Suppressor macrophage (primary cell): ENCODE data around the gene ANKRD44.
"Not testable (repeated sequence)": the region's sequence is repeated elsewhere in the genome, so short reads cannot be mapped to it uniquely, and the experiment has no call there.

ENCODE experiments used
- DNase-seq, 4 experiments: peaks; one replicate each; pipeline ENCODE4 v3.0.0-alpha.2; 2020 to 2022

The ANKRD44 gene

DNA sequence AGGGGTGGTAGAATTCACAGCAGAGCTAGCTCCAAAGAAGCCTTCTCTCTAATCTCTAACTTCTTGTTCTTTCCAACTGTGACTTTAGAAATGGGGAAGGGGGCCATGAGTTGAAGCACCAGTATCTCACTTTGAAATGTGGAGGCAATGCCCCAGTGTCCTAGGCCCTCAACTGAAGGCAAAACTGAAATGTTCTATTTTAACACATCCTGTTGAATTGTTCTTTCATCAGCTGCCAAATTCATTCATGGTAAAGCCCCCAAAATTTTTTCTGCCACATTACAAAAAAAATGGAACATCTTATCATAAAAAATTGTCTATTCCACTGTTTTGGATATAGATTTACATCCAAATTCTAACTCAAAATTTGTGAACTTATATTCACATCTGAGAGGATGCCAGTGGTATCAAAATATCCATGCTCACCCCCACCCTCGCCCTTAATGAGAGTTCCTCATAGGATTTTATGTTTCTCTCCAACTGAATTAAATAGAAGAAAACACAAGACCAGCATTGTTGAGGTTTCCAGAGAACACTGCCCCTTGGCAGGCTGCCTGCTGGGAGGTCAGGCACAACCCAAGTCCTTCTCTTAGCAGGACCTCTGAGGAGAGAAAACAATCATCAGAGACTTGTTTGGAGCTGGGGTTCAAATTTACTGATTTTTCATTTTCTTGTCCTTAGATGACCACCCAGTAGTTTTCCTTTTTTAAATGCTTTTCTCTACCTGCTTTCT lies 236.7 kb downstream of the ANKRD44 start:
- no peak for DNase-seq

DNA sequence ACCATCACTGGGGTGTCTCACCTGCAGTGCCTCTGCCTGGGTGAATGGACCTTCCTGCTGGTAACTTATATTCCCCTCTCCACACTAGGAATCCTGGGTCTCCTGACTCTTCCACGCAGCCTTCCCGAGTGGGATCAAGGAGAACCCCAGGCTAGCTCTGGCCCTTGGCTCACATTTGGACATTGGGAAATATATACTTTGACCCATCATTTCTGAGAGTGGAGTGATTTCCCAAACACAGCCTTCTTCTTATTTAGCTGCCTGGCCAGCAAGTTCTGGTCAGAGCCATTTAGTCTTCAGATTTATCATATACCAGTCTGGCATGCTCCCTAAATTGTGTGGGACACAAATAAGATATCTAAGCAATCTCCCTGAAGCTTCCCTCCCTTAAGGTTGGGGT lies 237.3 kb downstream of the ANKRD44 start:
- DNase-seq: no peak

- no peak for DNase-seq
Measured at GRCh38 chr2:197072533-197072932, 238.0 kb downstream of the ANKRD44 start.

DNA sequence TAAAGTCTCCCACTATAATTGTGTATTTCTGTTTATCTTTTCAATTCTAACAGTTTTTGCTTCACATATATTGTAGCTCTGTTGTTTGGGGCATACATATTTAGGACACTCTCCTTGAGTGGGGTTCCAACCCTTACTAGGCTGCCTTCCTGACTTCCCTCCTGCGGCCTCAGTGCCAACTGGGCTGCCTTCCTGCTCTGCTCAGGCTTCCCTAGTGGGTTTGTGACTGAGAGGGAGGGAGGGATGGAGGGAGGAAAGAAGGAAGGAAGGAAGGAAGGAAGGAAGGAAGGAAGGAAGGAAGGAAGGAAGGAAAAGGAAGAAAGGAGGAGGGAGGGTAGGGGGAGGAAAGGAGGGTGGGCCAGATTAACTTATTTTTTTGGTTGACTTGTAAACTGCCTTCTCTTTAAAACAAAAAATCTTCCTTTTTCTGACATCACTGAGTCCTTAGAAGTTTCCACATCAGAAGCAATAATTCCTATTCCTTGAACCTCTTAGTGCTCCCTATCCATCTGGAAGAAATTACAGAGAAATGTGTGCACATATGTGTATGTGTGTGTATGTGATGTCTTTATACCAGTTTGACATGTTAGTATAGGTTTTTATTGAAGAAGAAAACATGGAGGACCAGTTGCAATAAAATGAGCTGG lies 238.7 kb downstream of the ANKRD44 start:
- DNase-seq: peak in 2 of 4 experiments; percentile 4 to 7

DNA sequence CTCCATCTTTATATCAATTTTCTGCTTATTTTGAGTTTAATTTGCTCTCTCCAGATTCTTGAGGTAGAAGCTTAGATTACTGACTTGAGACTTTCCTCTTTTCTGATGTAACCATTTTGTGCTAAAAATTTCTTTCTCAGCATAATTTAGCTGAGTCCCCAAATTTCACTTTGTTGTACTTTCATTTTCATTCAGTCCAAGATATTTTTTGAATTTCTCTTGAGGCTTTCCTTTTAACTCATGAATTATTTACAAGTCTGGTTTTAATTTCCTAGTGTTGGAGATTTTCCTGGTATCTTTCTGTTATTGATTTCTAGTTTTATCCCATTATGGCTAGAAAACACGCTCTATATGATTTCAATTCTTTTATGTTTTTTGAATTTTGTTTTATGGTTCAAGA lies 239.4 kb downstream of the ANKRD44 start:
- DNase-seq: peak in 2 of 4 experiments; percentile 7 to 34

DNA sequence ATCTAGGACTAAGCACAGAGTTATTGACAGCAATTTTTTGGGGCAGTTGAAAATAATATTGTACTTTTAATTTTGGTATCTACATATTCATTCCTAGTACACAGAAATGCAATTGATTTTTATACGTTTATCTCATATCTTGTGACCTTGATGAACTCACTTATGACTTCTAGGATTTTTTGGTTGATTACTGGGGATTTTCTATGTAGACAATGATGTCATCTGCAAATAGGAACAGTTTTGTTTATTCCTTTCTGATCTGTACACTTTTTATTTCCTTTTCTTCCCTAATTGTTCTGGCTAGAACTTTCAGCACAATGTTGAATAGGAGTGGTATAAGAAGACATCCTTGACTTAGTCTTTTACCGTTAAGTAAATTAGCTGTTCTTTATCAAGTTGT lies 240.6 kb downstream of the ANKRD44 start:
- no peak for DNase-seq

- not testable (repeated sequence) for DNase-seq
Measured at GRCh38 chr2:197062574-197062973, 248.0 kb downstream of the ANKRD44 start.

GRCh38 chr2:197059477-197059876 lies 251.1 kb downstream of the ANKRD44 start:
- DNase-seq: no peak

GRCh38 chr2:197058777-197059300 lies 251.7 kb downstream of the ANKRD44 start:
- no peak for DNase-seq

GRCh38 chr2:197057959-197058358 lies 252.6 kb downstream of the ANKRD44 start:
- DNase-seq: no peak

- no peak for DNase-seq
Measured at GRCh38 chr2:197055045-197055444, 255.5 kb downstream of the ANKRD44 start.

DNA sequence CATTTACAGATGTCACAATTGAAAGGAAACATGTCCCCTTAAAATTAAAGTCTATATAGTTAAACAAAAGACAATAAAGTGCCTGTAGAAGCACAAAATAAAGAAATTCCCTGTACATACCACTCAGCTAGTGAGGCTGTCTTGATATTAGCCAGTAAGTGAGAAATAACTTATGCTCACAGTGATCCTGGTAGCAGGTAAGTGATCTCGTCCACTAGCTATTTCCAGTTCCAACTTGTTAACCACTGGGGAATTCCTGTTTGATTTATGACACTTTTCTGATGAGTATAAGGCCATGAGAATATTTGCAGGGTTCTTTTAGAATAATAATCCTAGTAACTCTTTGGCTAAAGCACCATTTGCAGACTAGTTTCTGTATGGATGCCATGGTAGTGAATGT lies 256.1 kb downstream of the ANKRD44 start:
- DNase-seq: no peak

- no peak for DNase-seq
Measured at GRCh38 chr2:197052356-197052755, 258.2 kb downstream of the ANKRD44 start.

GRCh38 chr2:197045115-197045514 lies 265.5 kb downstream of the ANKRD44 start:
- peak; percentile 11 to 45 (median 26) for DNase-seq

GRCh38 chr2:197042739-197043196 lies 267.8 kb downstream of the ANKRD44 start:
- DNase-seq: no peak

DNA sequence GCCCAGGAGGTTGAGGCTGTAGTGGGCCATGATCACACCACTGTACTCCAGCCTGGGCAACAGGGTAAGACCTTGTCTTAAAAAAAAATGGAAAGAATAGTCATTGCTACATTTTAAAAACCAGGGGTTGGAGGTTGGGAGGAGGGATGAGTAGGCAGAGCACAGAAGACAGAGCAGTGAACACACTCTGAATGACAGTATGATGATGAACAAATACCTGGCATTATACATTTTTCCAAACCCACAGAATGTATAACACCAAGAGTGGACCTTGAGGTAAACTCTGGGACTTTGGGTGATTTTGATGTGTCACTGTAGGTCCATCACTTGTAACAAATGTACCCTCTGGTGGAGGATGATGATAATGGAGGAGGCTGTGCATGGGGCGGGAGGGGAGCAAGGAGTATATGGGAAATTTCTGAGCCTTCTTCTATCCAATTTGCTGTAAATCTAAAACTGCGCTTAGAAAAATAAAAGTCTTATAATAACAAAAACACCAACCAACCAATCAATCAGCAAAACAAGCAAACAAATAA lies 272.6 kb downstream of the ANKRD44 start:
- DNase-seq: no peak

- no peak for DNase-seq
Measured at GRCh38 chr2:197035002-197035401, 275.6 kb downstream of the ANKRD44 start.

GRCh38 chr2:197034292-197034691 lies 276.3 kb downstream of the ANKRD44 start:
- DNase-seq: no peak

DNA sequence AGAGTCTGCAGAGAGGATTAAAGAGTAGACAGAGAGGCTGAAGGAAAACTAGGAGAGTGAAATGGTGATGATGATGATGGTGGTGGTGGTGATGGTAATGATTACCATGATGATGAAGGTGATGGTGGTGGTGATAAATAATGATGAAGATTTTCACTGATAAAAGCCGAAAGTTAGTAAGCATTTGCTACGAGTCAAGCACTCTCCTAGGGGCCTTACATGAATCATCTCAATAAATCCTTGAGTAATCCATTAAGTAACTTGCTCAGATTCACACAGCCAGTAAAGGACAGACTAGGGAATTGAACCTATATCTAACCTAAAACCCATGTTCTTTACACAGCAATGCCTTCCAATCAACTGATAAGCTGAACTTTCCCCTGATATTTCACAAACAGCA lies 277.4 kb downstream of the ANKRD44 start:
- no peak for DNase-seq

- no peak for DNase-seq
Measured at GRCh38 chr2:197031803-197032202, 278.8 kb downstream of the ANKRD44 start.

DNA sequence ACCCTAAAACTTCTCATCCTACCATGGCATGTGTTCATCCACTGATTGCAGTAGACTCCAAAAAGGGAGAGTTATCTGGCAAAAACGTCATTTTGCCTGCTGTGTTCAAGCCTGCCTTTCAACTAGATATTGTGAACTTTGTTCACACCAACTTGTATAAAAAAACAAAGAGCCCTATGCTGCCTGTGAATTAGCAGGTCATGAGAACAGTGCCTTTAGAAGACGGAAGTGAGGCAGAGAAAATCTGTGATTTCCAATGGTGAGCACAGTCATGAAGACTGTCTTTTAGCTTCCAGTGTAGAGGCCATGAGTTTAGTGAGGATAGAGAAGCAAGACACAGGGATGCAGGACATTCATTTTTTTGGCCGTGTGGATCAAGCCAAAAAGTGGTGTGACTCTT lies 280.5 kb downstream of the ANKRD44 start:
- no peak for DNase-seq

- DNase-seq: no peak
Measured at GRCh38 chr2:197028633-197029032, 281.9 kb downstream of the ANKRD44 start.

DNA sequence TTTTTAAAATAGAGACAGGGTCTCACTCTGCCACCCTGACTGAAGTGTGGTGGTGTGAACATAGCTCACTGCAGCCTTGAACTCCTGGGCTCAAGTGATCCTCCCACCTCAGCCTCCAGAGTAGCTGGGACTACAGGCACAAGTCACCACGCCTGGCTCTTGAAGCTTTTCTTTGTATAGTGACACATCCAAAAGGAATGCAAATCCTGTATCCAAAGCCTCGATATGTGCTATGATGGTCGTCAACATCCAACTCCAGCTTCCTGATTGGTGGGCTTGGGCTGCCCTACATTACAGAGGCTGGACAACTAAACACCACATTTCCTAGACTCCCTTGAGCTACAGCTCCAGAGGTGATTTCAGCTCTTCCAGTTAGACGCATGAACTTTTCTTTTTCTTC lies 282.4 kb downstream of the ANKRD44 start:
- DNase-seq: no peak

DNA sequence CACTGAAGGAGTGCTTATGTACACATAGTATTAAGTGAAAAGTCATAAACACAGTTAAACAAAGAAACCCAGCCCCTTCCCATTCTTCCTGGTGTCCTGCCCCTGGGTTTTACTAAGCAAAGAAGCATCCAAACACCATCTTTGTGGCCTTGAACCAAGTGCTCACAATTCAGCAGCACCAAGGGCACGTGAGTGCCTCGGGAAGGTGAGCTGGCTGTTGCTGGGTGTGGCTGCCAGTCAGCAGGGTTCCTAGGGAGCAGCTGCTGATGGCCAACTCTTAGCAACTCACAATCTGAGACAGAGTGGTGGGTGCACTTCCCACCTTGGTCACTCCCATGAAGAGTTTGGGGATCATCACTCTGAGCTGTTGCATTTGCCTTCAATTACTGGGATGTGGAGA lies 286.4 kb downstream of the ANKRD44 start:
- DNase-seq: no peak
